ENCODE data around the gene RUNDC3A.

RUNDC3A gene

DNA sequence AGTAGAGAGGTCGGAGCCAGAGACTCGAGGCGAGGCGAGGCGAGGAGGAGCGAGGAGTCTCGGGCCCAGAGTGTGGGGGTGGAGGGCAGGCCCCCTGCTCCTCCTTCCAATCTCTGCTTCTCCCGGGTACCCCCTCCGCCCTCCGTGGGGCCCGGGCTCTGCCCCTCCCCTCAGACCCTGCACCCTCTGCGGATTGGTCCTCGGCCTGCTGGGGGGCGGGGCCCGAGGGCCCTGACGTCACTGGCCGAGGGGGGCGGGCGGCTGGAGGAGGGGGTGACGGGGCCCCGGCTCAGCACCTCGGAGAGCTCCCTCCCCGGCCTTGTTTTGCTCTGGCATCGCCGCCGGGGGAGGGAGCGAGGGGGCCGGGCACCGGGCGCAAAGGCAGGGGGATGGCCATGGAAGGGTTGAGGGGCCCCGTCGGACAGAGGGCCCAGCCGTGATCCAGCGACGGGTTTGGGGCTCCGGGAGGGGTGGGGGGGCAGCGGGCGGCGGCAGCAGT lies at the start of gene RUNDC3A:
RUNDC3A (plus strand) TSS at position 282 of the 499 bp plus-strand sequence. CDS start 232 bp downstream, outside the sequence.
- DNase-seq: peak; percentile 95

DNA sequence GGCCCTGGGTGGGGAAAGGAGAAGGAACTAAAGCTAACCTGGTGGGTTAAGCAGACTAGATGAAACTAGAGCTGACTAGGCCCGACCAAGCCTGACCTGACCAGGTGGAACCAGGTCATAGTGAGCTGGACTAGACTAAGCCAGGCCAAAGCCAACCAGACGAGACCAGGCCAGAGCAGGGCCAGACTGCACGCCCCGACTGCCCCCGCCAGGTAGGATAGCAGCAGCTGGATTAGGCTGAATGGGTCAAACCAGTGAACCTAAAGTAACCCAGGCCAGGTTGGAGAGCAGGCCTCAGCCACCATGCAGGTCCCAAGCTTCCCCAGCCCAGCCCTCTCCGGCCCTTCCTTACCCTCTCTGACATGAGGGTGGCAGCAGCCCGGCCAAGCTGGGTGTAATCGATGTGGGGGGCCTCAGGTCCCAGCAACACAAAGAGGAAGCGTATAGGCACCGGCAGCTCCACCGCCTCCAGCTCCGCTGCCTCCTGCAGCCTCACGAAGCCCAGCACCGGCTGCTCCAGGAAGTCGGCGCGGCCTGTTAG lies 49.5 kb upstream of the RUNDC3A start:
- no peak for DNase-seq

DNA sequence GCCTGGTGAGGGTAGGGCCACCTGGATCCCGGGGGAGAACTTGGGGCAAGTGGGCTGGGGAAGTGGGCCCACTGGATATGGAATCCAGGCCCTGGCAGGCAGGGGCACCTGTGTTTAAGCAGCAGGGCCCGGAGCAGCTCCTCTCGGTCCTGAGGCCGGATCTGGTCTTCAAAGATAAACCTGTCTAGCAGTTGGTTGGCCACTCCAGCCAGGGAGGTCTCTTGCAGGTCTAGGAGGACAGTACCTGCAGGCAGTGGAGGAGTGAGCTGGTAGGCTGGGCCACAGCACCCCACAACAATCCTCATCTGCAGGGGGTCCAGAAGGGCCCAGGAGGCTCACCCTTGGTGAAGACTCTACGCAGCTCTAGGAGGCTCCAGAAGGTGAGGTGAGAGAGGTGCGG lies 48.1 kb upstream of the RUNDC3A start:
- DNase-seq: no peak

DNA sequence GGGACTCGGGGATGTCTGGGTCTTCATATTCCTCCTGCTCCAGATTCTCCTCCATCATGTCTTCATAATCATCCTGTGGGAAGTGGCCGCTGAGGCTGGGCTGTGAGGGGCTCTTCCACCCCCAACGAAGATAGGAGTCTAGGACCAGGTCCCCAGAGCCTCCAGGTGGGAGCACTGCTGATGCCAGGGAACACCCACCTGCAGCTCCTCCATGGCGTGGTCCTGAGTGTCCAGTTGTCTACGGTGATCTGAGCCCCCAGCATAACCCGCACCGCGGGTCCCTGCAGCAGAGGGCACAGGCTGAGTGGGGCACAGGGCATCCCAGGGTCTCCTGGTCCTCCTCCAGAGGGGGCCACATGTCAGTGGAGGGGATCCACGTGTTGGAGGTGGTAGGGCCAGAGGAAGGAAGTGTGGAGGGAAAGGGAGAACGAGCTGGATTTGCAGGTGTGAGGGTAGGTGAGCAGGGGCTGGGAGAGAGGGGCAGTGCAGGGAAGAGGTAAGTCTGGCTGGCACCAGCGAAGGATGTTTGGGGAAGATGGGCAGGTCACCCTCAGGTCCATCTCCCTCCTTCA lies 45.7 kb upstream of the RUNDC3A start:
- no peak for DNase-seq

DNA sequence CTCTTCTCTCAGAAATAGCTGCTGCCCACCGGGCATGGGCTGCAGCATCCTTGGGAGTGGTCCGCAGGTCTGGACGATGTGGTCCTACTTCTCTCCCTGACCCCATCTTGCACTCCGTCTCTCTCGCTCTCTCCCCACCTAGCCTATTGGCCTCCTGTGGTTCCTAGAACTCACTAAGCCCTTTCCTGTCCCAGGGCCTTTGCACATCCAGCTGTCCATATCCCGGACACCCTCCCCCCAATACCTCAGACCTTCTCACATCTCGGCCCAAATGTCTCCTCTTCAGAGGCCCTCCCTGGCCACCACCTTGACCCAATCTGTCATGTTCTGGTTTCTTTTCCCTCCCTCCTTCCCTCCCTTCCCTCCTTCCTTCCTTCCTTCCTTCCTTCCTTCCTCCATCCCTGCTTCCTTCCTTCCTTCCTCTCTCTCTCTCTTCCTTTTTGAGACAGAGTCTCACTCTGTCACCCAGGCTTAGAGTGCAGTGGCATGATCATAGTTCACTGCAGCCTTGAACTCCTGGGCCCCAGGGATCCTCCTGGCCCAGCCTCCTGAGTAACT lies 45.0 kb upstream of the RUNDC3A start:
- DNase-seq: no peak

DNA sequence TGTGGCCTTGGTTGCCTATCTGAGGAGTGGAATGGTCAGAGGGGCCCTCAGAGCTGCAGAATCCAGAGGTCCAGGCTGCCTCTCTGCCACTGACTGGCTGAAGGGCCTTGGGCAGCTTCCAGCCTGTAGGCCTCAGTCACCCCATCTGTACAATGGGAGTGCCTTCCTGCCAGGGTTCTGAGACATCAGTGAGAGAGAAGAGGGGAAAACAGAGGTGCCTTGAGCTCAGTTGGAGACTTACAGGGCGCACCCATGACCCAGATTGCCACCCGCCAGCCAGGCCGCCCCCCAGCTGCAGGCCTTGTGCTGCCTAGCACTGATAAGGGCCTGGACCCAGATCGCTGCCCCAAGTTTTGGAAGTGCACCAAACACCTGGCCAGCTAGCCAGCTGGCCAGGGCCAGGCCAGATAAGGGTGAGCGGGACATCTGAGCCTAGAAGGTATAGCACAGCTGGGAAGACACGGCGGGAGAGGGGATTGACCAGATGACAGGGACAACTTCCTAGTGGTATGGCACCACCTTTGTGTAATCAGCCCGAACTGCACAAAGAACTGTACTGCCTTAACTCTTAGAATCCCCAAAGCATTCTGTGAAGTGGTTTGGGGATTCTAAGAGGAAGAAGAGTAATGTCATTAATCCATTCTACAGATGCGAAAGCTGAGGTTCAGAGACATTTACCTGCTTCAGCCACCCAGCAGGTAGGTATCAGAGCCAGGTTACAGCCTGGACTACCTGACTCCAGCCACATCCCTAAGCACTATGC lies 41.8 kb upstream of the RUNDC3A start:
- no peak for DNase-seq

DNA sequence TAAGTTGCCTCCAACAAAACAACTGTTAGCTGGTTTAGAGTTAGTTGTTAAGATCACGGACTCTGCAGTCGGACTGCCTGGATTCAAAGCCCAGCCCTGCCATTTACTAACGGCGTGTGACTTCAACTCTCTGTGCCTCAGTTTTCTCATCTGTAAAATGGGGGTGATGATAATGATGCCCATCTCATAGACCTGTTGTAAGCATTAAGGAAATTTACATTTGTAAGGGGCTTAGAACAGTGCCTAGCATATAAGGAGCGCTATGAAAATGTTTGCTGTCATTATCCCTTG lies 41.3 kb upstream of the RUNDC3A start:
- no peak for DNase-seq

DNA sequence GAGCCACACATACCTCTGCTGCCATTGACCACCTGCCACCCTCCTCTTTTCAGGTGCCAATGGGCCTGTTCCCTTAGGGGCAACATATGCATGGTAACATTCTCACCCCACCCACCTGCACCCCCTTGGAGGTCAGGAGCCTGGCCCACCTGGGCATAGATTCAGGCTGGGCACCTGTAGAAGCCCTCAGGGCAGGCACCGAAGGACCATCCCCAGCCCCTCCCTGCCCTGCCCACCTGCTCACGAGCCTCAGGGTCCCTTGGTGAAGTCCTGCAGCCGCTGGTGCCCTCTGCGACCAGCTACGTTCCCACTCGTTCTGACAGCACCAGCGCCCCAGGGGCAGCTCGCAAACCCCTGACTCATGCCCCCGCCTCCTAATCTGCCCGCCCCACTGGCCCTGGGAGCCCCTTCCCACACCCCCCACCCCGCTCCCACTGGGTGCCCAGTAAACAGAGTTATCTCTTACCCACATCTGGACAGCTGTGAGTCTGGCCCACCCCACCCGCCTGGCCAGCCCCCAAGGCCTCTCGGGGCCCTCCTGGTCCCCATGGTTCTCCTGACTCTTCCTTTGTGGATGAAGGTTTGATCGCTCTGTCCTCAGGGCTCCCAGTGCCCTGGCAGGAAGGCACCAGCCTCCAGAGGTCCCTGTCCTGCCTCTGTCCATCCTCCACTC lies 40.4 kb upstream of the RUNDC3A start, which contains the start of gene SLC4A1:
SLC4A1 (minus strand) TSS at position 318 of the 673 bp plus-strand sequence. CDS start 5,269 bp downstream, outside the sequence.
- DNase-seq: no peak

DNA sequence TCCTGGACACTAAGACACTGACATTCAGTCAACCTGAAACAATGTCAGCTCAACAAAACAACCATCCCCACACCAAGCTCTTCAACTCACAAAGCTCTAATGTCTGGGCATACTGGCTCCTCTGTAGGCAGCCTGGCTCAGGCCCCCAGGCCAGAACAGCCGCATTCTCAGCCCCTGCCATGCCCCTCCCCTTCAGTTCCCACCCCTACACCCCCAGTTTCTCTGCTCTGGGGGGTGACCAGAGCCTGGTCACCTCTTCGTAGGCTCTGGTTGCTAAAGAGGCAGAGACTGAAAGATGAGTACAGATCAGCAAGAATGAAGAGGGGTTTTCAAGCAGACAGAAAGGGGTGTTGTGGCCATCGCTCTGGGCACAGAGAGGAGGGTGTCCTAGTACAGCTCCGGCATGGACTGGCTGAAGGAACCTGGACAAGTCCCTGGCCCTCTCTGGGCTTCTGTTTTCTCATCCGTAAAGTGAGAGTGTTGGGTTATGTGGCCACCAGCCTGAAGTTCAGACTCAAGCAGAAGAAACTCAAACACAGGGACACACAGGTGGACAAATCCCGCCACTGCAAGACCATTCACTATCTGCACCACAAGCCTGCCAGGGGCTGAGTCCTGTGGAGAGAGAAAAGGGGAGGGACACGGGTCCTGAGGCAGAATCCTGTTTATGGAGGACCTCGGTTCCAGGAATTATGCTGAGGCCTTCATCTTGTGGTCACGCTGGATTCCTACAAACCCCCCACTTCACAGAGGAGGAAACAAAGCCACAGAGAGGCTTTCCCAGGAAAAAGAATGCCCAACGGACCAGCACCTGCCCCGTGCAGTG lies 39.5 kb upstream of the RUNDC3A start:
- no peak for DNase-seq

DNA sequence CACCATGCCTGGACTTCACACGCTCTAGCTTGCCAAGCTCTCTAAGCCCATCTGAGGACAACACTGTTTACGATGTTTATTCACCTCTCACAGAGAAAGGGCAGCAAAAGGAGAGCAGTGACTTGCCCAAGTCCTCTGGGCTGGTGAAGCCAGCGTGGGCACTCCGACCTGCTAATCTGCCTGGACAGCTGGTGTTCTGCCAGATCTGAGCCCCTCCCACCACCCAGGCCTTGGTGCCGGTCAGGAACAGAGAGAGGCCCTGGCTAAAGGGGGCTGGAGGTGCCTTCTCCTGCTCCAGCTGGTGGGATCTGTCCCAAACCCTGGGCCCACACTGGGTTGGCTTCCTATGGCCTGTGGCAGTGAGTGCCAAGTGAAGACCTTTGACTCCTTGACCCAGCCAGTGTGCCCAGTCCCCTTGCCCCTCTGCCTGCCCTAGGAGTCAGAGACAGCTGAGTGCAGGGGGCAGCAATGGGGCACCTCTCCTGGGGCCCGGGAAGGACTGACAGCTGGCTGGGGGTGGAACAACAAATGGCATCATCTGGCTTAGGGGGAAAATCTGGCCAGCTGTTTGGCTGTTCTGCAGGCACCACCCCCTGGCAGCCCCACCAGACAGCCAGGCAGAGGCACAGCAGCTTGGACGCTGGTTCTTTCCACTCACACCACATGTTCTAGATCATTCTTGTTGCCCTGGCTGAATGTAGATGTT lies 38.7 kb upstream of the RUNDC3A start:
- no peak for DNase-seq

DNA sequence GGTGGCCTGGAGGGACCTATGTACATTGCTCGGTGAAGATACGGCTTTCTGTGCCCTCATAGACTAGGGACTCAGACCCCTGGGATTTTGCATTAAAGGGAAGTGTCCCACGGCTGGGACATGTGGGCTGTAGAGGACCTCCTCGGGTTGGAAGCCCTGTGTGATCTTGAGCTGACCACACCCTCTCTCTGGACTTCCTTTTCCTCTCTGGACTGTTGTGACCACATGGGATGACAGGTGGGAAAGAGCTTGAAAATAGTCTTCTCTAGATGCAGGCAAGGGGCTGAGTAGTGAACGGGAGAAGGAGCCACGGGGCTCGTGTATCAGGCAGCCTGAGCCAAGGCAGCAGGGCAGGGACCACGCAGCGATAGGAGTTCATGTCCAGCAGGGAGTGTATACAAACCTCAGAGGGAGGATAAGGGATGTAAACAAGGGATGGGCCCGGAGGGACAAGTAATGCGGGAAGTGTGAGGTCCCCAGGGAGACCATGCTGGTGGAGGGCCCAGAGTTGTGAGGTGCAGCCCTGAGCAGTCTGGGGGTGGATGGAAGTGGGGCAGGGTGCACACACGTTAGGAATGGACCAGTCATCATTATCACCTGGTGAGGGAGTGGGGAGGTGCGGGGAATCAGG lies 36.0 kb upstream of the RUNDC3A start:
- no peak for DNase-seq

DNA sequence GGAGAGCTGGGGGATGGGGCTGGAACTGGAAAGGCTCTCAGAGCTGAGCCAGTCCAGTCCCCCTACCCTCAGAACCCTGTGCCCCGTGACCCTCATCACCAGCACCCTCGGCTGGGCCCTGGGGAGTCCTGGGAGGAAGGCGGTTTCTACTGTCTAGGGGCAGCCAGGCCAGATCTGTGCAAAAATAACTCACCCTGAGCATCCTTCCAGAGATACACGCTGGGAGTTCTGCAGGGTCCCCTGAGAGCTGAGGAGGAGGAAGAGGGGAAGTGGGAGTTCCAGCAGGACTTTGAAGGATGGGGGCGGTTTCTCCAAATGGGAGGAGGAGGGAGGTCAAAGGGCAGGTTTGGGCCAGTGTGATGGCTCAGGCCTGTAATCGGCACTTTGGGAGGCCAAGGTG lies 35.4 kb upstream of the RUNDC3A start:
- DNase-seq: no peak

DNA sequence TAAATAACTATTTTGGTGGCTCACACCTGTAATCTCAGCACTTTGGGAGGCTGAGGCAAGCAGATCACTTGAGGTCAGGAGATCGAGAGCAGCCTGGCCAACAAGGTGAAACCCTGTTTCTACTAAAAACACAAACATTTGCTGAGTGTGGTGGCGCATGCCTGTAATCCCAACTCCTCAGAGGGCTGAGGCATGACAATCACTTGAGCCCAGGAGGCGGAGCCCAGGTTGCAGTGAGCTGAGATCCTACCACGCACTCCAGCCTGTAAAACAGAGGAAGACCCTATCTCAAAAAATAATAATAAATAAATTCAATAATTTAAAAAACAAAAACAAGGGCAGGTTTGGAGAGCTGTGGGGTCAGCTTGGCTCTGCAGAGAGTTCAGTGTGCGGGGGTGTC lies 34.8 kb upstream of the RUNDC3A start:
- DNase-seq: no peak

DNA sequence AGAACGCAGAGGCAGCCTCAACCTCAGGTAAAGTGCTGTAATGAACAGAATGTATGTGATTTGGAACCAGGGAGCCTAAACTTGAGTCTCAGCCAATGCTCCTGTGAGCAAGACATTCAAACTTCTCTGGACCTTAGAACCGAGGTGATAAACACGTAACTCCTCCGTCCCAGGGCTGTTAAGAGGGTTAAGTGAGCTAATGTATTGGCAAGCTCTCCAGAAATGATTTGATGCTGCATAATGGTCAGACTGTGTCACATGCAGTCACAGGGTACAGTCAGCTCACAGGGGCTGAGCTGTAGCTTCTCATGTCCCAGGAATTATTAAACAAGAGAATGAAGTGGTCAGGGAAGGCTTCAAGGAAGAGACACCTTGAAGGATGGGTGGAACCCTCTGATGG lies 30.4 kb upstream of the RUNDC3A start:
- no peak for DNase-seq

DNA sequence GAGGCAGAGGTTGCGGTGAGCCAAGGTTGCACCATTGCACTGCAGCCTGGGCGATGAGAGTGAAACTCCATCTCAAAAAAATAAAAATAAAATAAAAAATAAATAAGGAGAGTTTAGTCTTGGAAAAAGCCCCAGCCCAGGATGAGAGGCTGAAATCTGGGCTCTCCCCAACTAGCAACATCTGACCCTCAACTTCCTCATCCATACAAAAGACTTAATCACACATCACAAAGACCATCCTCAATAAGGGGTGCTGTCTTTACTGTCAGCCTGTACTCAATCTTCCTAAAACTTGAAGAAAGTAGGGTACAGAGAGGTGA lies 29.1 kb upstream of the RUNDC3A start:
- no peak for DNase-seq

DNA sequence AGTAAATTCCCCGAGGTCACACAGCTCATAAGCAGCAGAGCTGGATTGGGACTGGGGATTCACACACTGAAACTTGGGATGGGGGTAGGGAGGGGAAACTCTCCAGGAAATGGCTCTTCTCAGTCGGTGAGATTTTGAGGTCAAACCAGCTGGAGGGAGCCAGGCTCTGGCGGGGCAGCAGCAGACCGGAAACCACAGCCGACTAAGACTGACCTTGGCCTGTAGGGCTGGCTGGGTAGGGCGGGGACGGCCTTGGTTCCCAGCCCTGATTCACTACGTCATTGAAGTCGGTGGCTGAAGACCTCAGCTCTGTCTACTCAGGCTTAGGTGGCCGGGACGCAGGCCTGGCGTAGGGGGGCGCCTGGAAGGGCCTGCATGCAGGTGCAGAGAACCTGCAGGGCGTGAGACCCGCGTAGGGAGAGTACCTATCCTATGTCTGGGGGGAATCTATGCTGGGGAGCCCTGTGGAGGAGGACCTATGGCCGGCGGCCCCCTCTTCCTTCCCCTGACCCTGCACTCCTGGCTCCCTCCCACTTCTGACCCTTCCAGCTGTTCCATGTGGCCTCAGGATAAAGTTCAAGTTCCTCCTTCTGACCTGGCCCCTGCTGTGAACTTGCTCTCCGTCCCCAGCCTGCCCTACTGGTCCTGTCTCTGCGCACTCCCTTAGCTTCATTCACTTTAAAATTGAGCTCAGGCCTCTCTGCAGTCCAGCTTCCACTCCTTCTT lies 28.6 kb upstream of the RUNDC3A start:
- no peak for DNase-seq

DNA sequence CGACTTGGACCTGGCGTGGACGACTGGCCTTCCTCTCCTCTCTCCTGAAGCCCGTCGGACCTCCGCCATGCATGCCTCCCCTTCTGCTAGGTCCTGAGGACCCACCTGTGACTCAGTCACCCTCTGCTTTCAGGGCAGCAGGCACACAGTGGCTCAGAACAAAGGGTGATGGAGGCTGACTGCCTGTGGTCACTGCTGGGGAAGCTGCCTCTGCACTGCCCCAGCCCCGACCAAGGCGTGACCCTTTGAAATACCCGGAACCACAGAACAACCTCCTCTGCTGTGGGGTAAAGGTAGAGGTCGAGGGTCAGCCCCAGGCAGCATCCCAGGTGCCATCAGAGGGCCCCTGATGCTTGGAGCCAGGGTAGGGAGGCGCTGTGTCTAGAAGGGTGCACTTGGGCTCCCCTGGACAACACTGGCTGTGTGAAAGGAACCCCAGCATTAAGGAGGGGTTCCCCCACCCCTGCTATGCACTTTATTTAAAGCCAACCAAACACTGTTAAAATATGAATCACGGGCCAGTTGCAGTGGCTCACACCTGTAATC lies 27.9 kb upstream of the RUNDC3A start:
- DNase-seq: no peak

DNA sequence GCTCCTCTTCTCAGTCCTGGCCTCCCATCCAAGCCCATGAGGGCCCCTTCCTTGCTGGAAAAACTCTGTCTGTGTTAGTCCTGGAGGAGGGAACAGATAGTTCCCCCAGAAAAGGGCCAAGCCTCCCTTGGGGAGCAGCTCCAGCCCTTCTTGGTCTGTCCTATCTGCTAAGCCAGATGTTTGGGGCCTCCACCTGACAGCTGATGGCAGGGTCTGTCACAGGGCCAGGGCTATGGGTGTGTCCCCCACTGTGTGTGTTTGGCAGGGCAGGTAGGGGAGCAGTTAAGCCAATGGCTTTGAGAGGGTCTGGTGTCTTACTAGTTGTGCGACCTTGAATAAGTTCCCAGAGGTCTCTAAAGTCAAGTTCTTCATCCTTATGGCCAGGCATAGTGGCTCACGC lies 26.8 kb upstream of the RUNDC3A start:
- DNase-seq: no peak

DNA sequence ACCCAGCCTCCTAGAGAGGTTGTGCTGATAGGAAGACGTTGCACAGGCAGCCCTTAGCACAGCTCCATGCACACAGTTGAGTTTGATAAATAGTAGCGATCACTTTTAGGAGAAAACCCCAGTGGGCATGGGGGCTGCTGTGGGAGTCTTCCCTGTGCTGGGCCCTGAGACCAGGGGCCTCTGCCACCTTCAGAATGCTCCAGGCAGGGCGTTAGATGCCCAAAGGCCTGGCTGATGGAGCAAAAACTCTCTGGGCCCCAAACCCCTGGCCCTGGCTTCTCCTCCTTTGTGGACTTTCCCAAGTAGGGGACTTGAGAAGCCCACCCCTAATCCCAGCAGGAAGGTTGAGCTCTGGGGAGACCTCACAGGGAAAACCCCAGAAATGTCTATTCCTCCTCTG lies 26.1 kb upstream of the RUNDC3A start:
- DNase-seq: no peak

DNA sequence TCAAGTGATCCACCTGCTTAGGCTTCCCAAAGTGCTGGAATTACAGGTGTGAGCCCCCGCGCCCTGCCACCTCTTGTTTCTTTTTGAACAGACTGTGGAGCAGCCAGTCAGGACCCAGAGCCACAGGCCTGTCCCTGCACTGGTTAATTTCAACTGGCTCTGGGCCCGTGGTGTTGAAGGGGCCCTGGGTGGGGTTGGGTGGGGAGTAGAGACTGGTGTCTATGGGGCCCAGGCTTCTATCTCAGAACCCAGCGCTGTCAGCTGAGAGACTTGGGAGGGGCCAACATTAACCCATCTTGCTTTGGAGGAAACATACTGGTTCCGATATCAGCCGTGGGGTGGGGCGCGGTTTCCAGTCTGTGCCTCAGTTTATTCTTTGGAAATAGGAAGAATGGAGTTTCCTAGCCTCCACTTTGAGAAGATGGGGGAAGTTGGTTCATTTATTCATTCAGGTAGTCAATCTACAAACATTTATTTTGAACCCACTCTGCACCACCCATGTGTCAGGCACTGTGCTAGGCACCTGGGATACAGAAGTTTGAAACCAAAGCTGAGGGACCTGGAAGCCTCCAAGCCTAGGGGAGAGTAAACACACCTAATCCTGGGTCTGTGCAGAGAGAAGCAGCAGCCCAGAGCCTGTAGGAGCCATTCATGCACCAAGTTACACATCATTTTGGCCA lies 24.9 kb upstream of the RUNDC3A start:
- no peak for DNase-seq

Data from NCI-H1436 (cell line).